HG03575 (cell line): Measurements from ENCODE around the gene CFAP74.
"Not testable (repeated sequence)": the region's sequence is repeated elsewhere in the genome, so short reads cannot be mapped to it uniquely, and the experiment has no call there.

Source experiments
- ATAC-seq: cut with Tn5 transposase; IDR thresholded peaks from one replicate; pipeline ENCODE4 v1.9.1; 2021; ENCODE audit not compliant: unreplicated experiment, insufficient number of reproducible peaks, low FRiP score; ENCODE audit errors: extremely low read depth

CFAP74 gene

DNA sequence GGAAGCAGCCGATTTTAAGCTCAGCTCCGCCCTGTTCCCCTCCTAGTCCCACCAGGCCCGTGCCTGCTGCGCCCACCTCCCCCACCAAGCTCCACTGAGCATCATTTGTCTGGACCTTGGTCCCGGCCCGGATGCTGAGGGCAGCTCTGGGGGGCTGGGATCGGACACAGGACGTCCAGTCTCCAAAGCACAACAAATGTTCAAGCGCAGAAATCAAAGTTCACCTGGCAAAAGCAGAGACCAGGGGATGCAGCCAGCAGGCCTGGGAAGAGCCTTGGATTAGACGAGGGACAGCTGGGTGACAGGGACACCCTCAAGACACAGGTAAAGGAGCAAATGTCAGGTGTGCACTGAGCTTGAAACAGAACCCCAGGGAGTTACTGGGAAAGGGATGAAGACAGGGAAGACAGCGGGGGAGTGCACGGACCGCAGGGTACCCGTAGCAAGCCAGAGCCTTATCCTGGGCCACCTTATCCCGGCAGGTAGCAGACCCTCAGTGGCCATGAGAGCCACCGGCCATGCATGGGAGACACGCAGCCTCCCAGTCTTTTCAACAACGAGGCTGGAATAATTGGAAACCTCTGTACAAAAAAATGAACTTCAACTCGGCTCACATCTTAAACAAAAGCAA lies 62.3 kb downstream of the CFAP74 start:
- no peak for ATAC-seq

DNA sequence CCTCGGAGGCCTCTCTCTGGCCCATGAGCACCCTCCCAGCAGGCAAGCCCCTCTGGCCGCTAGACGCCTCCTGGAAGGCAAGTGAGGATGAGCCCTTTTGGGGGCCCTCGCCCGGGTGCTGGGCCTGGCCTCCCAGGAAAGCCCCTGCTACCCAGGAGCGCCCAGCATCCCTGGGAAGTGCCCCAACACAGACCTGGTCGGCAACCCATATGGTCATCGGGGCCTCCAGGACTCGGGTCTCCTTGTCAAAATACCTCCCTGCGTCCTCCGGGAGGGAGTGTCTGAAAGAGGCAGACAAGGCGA lies 63.5 kb downstream of the CFAP74 start:
- ATAC-seq: no peak

DNA sequence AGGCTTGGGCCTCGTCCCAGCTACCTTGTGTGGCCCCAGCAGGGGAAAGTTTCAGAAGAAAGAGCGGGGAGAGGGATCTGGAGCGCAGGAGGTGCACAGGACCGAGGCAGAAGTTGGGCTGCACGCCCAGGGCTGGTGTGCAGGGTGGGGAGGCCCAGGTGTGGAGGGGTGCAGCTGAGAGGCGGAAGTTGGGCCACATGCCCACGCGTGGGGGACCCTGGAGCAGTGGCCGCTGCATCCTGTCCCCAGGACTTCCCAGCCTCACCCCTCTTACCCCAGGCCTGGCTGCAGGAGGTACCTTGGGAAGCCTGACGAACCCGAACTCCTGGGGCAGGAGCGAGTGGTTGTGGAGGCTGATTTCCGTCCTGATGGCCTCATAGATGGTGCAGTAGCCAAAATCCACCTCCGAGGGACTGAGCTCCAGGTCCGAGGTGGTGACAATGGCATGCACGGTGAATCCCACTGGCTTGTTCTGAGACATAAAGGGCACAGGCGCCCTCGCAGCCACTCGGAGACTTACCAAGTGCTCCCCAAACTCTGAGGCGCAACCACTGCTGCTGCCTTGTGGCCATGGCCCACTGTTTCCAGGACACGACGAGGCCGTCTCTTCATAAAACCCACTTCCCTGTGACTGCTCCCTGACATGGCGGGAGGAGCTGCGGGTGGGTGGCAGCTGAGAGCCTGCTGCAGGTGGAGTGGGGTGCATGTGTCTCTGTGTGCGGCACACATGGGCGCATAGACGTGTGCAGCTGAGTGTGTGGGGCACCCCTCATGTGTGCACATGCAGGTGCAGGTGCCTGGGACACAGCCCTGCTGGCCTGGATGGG lies 64.1 kb downstream of the CFAP74 start:
- no peak for ATAC-seq

DNA sequence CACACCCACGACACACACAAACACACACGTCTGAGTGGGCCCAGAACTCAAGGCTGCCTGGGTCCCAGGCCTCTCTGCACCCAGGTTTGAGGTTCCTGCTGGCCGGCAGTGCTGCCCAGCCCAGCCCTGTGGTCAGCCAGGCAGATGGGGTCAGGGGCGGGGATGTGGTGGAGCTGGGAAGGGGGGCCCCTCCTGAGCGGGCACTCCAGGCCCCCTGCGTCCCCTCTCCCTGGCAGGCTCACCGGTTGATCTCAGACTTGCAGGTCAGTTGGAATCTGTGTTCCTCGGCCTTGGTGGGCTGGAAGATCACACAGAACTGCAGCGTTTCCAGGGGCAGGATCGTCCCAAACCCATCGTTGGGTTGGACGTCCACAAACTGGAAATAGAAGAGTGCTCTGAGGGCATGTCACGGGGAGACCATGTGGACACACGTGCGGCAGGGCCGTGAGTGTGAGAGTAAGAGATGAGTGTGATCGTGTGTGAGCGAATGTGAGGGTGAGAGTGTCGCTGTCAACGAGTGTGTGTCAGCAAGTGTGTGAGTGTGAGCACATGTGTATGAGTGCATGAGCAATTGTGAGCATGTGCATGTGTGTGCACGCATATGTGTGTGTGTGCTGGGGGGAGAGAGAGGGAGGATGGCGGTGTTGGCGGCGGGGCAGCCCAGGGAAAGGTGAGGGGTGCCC lies 64.8 kb downstream of the CFAP74 start:
- ATAC-seq: no peak

DNA sequence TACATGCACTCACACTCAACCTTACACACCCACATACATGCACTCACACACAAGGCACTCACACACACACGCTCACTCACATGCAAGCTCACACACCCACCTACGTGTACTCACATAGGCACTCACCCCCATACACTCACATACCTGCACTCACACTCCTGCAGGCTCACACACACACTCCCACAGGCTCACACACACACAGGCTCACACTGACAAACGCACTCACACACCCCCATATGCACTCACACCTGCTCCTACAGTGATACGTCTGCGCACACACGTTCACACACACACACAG lies 65.4 kb downstream of the CFAP74 start:
- ATAC-seq: no peak

DNA sequence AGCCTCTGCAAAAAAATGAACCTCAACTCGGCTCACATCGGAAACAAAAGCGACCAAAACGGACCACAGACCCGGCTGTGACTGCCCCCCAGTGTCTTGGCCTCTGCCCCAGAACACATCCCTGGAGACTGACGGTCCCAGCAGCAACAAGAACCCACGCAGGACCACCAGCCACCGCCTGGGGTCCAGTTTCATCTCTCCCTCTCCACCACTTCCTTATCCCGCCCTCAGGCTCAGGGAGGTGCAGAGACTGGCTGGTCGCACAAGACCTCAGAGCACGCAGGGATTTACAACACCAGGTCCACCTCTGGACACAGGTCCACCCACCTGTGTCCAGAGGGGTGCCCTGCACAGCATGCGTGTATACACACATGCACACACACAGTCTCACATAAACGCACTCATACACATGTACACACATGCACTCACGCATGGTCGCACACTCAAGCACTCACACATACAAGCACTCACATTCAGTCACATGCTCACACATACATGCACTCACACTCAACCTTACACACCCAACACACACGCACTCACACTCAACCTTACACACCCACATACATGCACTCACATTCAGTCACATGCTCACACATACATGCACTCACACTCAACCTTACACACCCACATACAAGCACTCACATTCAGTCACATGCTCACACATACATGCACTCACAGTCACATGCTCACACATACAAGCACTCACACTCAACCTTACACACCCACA lies 65.9 kb downstream of the CFAP74 start:
- ATAC-seq: no peak

DNA sequence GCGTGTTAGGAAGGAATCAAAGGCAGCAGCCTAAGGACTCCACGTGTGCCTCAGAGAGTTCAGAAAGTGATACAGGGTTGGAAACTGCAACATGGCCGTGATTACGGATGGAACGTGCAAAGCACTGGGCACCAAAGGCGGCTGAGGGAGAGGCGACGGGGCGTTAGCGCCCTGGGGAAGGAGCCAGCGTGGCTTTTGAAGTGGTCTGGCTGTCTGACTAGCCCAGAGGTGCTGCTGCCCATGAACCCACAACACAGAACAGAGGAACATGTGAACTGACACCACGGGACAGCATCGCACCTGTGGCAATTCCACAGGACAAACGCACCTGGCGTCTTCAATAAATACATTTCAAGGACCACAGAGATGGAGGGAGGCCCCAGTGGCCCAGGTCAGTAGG lies 66.5 kb downstream of the CFAP74 start:
- ATAC-seq: no peak

DNA sequence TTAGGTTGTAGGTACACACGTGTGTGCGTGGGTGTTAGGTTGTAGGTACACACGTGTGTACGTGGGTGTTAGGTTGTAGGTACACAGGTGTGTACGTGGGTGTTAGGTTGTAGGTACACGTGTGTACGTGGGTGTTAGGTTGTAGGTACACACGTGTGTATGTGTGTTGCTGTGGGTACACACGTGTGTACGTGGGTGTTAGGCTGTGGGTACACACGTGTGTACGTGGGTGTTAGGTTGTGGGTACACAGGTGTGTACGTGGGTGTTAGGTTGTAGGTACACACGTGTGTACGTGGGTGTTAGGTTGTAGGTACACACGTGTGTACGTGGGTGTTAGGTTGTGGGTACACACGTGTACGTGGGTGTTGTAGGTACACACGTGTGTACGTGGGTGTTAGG lies 68.7 kb downstream of the CFAP74 start:
- ATAC-seq: not testable (repeated sequence)

DNA sequence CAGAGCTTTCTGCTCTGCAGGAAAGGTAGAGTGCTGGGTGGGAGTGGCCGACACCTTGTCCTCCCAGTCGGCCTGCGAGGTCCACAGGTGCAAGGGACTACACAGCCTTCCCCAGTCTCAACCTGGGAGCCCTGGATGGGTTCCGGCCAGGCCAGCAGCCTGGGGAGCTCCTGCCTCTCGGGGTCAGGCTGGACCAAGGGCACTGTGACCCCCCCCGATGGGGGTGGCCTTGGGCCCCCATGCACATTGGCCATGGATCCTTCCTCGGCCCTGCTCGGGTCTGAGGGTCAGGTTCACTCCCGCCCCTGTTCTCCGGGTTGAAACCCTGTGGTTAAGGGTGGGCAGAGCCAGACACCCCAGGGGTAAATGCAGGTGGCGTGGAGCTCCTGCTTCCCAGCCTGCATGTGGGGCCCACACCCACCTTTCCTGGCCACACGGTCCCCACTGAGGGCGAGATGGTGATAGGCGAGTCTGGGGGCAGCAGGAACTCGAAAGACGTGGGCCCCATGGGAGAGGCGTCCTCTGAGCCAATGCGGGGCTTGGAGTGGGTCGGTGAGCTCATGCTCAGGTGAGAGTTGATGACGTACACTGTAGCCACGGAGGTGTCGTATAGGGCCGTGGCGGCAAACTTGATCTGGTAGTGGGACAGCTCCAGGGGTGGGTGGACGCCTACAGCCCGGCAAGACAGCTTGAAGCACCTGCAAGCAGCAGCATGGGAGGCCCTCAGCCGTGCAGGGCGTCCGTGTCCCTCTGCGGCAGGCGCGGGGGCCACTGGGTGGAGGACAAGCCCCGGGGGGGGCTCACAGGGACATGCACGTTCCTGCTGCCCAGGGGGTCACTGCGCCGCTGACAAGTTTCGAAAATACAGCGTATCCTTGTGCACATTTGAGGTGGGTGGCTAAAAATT lies 73.7 kb downstream of the CFAP74 start:
- ATAC-seq: no peak

DNA sequence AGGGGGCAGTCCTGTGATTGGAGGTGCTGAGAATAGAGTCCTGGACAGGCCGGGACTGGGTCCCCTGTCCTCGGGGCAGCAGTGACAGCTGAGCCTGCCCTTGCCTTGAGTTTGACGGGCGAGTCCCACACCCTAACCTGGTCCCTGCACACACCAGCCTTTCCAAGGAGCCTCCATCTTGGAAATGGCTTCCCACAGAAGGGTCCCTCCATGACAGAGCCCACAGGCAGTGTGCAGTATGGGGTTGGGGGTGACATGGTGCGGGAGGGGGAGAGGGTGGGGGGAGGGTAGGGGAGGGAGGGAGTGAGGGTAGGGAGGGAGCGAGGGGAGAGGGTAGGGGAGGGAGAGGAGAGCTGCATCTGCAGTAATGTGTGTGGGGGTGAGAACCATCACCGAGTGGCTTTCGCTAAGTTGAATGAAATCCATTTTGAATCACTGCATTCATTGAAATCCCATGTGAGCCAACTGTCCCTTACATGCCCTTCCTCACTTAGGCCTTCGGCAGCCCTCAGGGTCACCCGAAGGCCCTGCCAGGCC lies 74.4 kb downstream of the CFAP74 start:
- ATAC-seq: no peak

DNA sequence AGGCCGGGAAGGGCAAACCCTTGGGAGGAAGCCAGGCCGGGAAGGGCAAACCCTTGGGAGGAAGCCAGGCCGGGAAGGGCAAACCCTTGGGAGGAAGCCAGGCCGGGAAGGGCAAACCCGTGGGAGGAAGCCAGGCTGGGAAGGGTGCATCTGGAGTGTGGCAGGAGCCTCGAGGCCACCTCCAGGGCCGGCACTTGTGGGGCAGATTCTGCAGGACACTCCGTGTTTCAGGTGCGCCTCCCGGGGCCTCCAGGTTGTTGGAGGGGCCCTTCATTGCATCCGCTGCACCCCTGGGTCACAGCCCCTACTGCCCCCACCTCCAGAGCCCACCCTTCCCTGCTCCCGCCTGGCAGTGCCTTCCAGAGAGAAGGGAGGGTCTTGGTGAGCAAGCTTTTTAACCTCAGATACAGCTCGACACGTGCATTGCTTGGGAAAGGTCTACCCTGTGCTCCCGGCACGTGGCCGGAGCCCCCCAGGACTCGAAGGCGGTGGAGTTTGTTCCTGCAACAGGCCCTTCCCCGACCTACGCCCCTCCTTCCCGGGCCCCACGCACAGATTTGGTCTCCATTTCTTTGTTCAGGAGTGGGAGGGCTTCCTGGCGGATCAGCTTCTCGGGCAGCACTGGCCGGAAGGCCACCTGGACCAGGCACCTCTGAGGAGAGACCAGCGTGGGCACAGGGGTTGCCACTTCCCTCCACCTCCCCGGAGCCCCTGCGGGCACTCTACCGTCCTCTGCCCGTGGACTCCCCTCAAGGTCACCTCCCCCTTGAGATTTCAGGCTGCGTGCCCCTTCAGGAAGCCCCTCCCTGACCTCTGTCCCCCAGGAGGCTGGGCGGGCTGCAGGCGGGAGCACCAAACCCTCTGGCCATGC lies 75.1 kb downstream of the CFAP74 start:
- no peak for ATAC-seq

DNA sequence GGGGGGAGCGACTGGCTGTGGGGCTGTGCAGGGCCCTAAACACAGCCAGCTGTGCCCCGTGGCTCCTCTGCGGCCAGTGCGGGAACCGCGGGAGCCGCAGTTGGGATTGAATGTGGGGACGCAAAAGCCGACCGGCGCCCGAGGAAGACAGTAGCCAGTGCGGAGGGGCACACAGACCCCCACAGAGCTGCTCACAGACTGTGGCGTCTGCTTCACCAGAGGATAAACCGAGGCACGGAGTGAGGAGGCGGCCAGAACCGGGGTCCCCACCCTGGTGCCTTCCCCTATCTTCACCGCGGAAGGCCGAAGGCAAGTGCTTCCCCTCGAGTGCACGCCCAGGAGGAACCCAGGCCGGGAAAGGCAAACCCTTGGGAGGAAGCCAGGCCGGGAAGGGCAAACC lies 75.8 kb downstream of the CFAP74 start:
- ATAC-seq: no peak

DNA sequence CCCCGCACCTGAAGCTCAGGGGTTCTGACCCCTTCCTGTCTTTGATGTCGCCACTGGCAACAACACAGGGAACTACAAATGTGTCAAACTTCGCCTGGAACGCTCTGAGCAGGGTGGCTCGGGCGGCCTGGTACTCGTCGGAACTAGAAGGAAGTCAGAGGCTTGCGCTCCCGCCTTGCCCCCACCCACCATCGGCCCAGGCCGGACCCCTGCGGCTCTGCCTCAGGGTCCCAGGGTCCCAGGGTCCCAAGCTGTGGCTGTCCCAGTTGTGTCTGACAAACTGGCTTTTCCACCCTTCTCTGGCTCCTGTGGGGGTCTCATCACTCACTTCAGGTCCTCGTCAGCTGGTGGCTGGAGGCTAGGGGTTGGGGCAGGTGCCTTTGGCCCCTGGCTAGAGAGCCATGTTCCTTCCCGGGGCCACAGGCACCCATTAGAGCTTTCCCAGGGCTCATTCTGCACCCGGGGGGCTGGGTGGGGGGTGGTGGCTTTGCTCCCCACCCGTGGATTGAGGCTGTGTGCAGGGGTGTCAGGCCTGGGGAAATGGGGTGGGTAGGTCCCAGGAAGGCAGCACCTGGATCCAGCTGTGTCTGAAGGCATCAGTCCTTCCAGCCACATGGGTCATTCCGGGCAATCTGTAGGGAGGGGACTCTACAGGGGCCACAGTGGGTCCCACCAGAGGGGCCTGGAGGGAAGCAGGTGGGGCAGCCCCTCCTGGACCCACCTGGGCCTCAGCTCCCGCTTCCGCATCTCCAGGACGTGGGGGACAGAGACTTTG lies 76.5 kb downstream of the CFAP74 start:
- no peak for ATAC-seq

DNA sequence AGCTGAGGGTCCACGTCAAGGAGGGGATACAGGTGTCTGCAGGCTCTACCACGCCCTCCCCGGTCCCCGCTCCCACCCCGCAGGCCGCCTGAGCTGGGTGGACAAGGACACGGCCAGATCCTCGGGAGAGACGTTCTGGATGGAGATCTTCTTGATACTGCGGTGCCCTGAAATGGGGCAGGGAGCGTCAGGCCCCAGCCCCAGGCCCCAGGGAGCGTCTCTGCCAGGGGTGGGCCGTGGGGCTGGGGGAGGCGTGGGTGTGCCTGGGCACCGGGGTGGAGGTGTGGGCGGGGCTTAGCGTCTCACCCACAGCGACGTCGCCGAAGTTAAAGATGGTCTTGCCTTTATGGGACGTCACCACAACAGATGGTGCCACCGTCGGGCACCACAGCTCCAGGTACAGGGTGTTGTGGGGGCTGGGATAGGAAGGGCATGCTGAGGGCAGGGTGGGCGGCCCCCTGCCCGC lies 77.2 kb downstream of the CFAP74 start:
- no peak for ATAC-seq

DNA sequence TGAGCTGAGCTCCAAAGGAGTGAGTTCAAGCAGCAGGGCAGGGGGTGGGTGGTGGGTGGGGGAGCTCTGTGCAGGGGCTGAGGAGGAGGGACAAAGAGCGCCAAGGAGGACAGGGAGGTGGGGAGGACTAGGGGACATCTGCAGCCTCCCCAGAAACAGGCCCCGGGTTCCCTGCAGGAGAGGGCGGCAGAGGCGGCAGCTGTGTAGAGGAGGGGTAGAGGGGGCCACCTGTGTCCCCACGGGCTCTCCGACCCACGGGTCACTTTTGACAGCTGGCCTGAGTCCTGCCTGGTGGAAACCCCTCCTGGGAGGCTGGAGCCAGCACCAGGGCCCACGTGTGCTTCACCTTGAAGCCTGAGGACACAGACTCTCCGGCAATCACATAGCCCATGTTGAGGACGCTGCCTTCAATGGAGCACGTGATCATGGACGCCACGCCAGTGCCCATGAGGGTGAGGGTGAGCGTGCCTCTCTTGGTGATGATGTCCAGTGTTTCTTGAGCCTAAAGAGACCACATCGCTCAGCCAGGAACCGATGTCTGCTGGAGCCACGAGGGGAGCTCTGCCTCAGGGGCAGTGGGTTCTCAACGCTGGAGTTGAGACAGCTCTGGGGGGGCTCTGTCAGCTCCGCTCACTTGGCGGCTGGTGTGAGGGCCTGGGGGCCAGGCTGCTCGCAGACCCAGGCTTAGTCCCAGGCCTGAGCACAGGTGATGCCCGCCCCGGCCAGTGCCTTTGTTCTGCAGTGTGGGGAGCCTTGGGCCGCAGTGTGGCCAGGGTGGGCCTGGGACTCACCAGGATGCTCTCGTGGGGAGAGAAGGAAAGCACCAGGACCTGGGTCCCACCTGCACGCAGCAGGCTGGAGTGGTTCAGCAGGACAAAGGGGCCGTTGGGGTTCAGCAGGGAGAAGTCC lies 77.9 kb downstream of the CFAP74 start:
- no peak for ATAC-seq

DNA sequence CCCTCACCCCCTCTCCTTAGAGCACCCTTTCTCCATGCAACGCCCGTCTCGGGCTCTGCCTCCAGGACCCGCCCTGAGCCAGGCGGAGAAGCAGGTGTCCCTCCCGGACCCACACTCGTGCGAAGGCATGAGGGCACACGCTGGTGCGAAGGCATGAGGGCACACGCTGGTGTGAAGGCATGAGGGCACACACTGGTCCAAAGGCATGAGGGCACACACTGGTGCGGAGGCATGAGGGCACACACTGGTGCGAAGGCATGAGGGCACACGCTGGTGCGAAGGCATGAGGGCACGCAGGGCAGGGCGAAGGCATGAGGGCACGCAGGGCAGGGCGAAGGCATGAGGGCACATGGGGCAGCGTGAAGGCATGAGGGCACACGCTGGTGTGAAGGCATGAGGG lies 78.7 kb downstream of the CFAP74 start:
- no peak for ATAC-seq
